HepG2 (cell line): ENCODE measurements around the gene CRTC2. TPM values are rescaled to one million over a fixed set of nuclear protein-coding genes. Genes with fewer than 3 reads are reported as not detected.

Experiments used
- AGO1 ChIP-seq: fragments of 200-400 bp; formaldehyde crosslinking; IDR thresholded peaks from 2 replicates; pipeline ENCODE4 v1.6.1; 2017; ENCODE audit warnings: mild to moderate bottlenecking, low read depth, low read length, moderate library complexity; ENCODE audit not compliant: poor library complexity, severe bottlenecking
- AKAP8 ChIP-seq: sonication (generic); formaldehyde crosslinking; IDR thresholded peaks from 2 replicates; pipeline ENCODE4 v1.5.1; 2020; ENCODE audit warnings: mild to moderate bottlenecking, missing genetic modification reagents
- DBP ChIP-seq: sonication (generic); formaldehyde crosslinking; IDR thresholded peaks from 2 replicates; pipeline ENCODE4 v1.4.0; 2020; ENCODE audit warnings: missing genetic modification reagents; ENCODE audit errors: not compliant biosample characterization
- DR1 ChIP-seq: sonication (generic); formaldehyde crosslinking; IDR thresholded peaks from 2 replicates; pipeline ENCODE4 v1.8.0; 2021; ENCODE audit warnings: mild to moderate bottlenecking, missing genetic modification reagents, inconsistent platforms
- HES4 ChIP-seq: sonication (generic); formaldehyde crosslinking; IDR thresholded peaks from 2 replicates; pipeline ENCODE4 v1.9.0; 2021; ENCODE audit warnings: mild to moderate bottlenecking, missing genetic modification reagents, borderline replicate concordance
- HHEX ChIP-seq: IDR thresholded peaks from 2 replicates; pipeline ENCODE4 v1.6.1; 2016; ENCODE audit warnings: control low read depth
- HNF1B ChIP-seq: sonication (generic); formaldehyde crosslinking; IDR thresholded peaks from 2 replicates; pipeline ENCODE4 v1.5.1; 2020; ENCODE audit warnings: mild to moderate bottlenecking, moderate library complexity, missing genetic modification reagents
- HOMEZ ChIP-seq: IDR thresholded peaks from 2 replicates; pipeline ENCODE4 v1.6.1; 2016; ENCODE audit warnings: low read depth
- LBX2 ChIP-seq: sonication (generic); formaldehyde crosslinking; IDR thresholded peaks from 2 replicates; pipeline ENCODE4 v1.5.0; 2020; ENCODE audit warnings: missing genetic modification reagents, mild to moderate bottlenecking, borderline replicate concordance
- MED13 ChIP-seq: sonication (generic); formaldehyde crosslinking; IDR thresholded peaks from 2 replicates; pipeline ENCODE4 v1.5.0; 2020; ENCODE audit warnings: missing genetic modification reagents
- MEIS1 ChIP-seq: sonication (generic); formaldehyde crosslinking; IDR thresholded peaks from 2 replicates; pipeline ENCODE4 v1.9.0; 2021; ENCODE audit warnings: mild to moderate bottlenecking, missing genetic modification reagents, moderate library complexity, borderline replicate concordance
- NR1H2 ChIP-seq: sonication (generic); formaldehyde crosslinking; IDR thresholded peaks from 2 replicates; pipeline ENCODE4 v1.8.1; 2022; ENCODE audit warnings: low read depth, missing genetic modification reagents, borderline replicate concordance
- PHF8 ChIP-seq: sonication (generic); formaldehyde crosslinking; IDR thresholded peaks from 2 replicates; pipeline ENCODE4 v1.5.0; 2020; ENCODE audit warnings: missing genetic modification reagents
- PREB ChIP-seq: sonication (generic); formaldehyde crosslinking; IDR thresholded peaks from 2 replicates; pipeline ENCODE4 v1.4.0; 2020; ENCODE audit warnings: missing genetic modification reagents
- PTBP1 ChIP-seq: fragments of 200-400 bp; formaldehyde crosslinking; IDR thresholded peaks from 2 replicates; pipeline ENCODE4 v1.6.1; 2018; ENCODE audit warnings: low read length, low read depth; ENCODE audit not compliant: poor library complexity, severe bottlenecking
- YY1 ChIP-seq: IDR thresholded peaks from 2 replicates; pipeline ENCODE4 v1.6.1; 2011; ENCODE audit warnings: low read length, low read depth, moderate library complexity, mild to moderate bottlenecking; ENCODE audit not compliant: insufficient read depth, insufficient replicate concordance
- ZNF143 ChIP-seq: sonication (generic); formaldehyde crosslinking; IDR thresholded peaks from 2 replicates; pipeline ENCODE4 v1.4.0; 2020; ENCODE audit warnings: missing genetic modification reagents
- ZNF503 ChIP-seq: sonication (generic); formaldehyde crosslinking; IDR thresholded peaks from 2 replicates; pipeline ENCODE4 v1.4.0; 2020; ENCODE audit warnings: missing genetic modification reagents
- ZNF772 ChIP-seq: sonication (generic); formaldehyde crosslinking; IDR thresholded peaks from 2 replicates; pipeline ENCODE4 v1.5.0; 2020; ENCODE audit warnings: mild to moderate bottlenecking, missing genetic modification reagents
- polyA plus RNA-seq, 8 experiments: library from polyadenylated mRNA; depleted of rRNA in 3 of 8; stranded (reverse) in 7 of 8; unstranded in 1 of 8; fragments of >200 nt; fragmentation: Illumina TruSeq in 4 of 8; extraction: Trizol in 4 of 8; gene quantifications; 2 replicates each; pipeline versions ENCODE4 v1.2.1 to v1.2.3, GENCODE V29; 2011 to 2016; ENCODE audit warnings: low read depth in 4 of 8, missing spikeins in 1 of 8, mixed read lengths in 1 of 8; ENCODE audit not compliant: insufficient read depth in 1 of 8
- total RNA-seq, 5 experiments: library from RNA; depleted of rRNA; stranded (reverse); fragments of >200 nt; fragmentation: Illumina TruSeq; extraction: Trizol; gene quantifications; 2 replicates each; pipeline ENCODE4 v1.2.3, GENCODE V29; 2016; ENCODE audit warnings: low read depth in 1 of 5

The CRTC2 gene
- total and polyA plus RNA-seq, 2 of the 13 experiments (the other 11 are each of a cell fraction or from before 2014, with no cell fraction given) = 6.1 to 26.7 TPM

GRCh38 chr1:153958111-153958960 is at the start of gene CRTC2 (continued):
- no peak for TF ChIP-seq HOMEZ (CRISPR knock-in tag)
- TF ChIP-seq PREB (CRISPR knock-in tag) = no peak
- TF ChIP-seq DBP (CRISPR knock-in tag) = peak; percentile 74
- TF ChIP-seq ZNF143 (CRISPR knock-in tag) = peak; percentile 97
- TF ChIP-seq PHF8 = peak; percentile 84
- peak; percentile 47; the same call in 1 of the 2 replicates for TF ChIP-seq NR1H2
- TF ChIP-seq AKAP8 = peak; percentile 83
- peak; percentile 32; the same call in 1 of the 2 replicates for TF ChIP-seq MEIS1 (CRISPR knock-in tag)
- TF ChIP-seq HES4 (CRISPR knock-in tag) = 0 out of 2 replicates have a peak, but pooled peaks have one; percentile 72
- peak; percentile 71 for TF ChIP-seq HNF1B (CRISPR knock-in tag)
- peak; percentile 74; the same call in 1 of the 2 replicates for TF ChIP-seq MED13
- no peak for TF ChIP-seq HHEX
- TF ChIP-seq YY1 = peak; percentile 82
- no peak for TF ChIP-seq PTBP1
- peak; percentile 54; the same call in 1 of the 2 replicates for TF ChIP-seq DR1 (CRISPR knock-in tag)
- peak; percentile 93 for TF ChIP-seq AGO1
- 0 out of 2 replicates have a peak, but pooled peaks have one; percentile 46 for TF ChIP-seq LBX2 (CRISPR knock-in tag)
- 0 out of 2 replicates have a peak, but pooled peaks have one; percentile 35 for TF ChIP-seq ZNF772 (CRISPR knock-in tag)
- peak; percentile 84; the same call in 1 of the 2 replicates for TF ChIP-seq ZNF503 (CRISPR knock-in tag)
